ENCODE results near the gene TTLL8.

DNA sequence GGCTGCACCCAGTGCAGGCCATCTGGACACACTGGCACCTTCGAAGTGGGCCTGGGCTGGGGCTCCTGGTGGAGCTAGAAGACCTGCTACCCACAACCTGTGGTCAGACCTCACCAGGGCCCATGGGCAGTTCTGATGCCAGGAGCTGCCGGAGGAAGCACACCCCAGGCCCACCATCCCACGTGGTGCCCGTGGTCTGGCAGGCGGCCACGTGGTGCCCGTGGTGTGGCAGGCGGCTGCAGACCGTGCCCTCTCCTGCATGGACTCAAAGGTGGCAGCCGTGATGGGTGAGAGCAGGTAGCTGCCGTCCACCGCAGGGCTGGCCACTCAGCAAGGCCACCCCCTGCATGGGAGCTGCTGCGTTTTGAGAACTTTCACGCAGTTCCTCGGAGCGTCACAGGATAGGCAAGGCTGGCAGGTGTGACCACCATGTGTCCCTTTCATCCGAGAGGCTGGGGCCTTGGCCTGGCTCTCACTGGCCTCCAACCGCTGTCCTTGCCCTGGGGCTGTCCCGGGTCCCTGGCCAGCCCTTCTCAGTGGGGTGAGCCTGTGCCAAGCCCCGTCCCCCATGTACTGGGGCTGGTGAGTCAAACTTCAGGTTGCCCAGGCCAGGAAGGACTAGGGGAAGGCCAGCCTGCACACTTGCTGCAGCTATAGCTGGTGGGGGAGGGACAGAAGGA lies 41.6 kb downstream of the TTLL8 start:
- TF ChIP-seq, protein P1, sequence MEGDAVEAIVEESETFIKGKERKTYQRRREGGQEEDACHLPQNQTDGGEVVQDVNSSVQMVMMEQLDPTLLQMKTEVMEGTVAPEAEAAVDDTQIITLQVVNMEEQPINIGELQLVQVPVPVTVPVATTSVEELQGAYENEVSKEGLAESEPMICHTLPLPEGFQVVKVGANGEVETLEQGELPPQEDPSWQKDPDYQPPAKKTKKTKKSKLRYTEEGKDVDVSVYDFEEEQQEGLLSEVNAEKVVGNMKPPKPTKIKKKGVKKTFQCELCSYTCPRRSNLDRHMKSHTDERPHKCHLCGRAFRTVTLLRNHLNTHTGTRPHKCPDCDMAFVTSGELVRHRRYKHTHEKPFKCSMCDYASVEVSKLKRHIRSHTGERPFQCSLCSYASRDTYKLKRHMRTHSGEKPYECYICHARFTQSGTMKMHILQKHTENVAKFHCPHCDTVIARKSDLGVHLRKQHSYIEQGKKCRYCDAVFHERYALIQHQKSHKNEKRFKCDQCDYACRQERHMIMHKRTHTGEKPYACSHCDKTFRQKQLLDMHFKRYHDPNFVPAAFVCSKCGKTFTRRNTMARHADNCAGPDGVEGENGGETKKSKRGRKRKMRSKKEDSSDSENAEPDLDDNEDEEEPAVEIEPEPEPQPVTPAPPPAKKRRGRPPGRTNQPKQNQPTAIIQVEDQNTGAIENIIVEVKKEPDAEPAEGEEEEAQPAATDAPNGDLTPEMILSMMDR (IDR thresholded peaks at IDR 0.05; ENCODE audit: control extremely low read depth in 1 of 3, insufficient read depth in 1 of 3, low read depth in 1 of 3, low read length in 3 of 3) = no peak
- TF ChIP-seq ATF3 (IDR thresholded peaks at IDR 0.05; ENCODE audit: insufficient read depth, low read depth, low read length) = no peak
- TF ChIP-seq TAF7 (optimal IDR thresholded peaks at IDR 0.05; ENCODE audit: borderline replicate concordance, low read depth, low read length) = no peak
- no peak for TF ChIP-seq CHD2 (IDR thresholded peaks at IDR 0.05; ENCODE audit: low read length)
- TF ChIP-seq YY1 (IDR thresholded peaks at IDR 0.05; ENCODE audit: low read depth, low read length) = no peak
- TF ChIP-seq SP4 (IDR thresholded peaks at IDR 0.05; ENCODE audit: low read length) = no peak
- TF ChIP-seq EZH2 (IDR thresholded peaks at IDR 0.05; ENCODE audit: low read depth, low read length, severe bottlenecking) = no peak
- no peak for TF ChIP-seq JUND (IDR thresholded peaks at IDR 0.05; ENCODE audit: low read length)

Measured in H1 (cell line).